Measurements from ENCODE around the gene RNF40.

DNA sequence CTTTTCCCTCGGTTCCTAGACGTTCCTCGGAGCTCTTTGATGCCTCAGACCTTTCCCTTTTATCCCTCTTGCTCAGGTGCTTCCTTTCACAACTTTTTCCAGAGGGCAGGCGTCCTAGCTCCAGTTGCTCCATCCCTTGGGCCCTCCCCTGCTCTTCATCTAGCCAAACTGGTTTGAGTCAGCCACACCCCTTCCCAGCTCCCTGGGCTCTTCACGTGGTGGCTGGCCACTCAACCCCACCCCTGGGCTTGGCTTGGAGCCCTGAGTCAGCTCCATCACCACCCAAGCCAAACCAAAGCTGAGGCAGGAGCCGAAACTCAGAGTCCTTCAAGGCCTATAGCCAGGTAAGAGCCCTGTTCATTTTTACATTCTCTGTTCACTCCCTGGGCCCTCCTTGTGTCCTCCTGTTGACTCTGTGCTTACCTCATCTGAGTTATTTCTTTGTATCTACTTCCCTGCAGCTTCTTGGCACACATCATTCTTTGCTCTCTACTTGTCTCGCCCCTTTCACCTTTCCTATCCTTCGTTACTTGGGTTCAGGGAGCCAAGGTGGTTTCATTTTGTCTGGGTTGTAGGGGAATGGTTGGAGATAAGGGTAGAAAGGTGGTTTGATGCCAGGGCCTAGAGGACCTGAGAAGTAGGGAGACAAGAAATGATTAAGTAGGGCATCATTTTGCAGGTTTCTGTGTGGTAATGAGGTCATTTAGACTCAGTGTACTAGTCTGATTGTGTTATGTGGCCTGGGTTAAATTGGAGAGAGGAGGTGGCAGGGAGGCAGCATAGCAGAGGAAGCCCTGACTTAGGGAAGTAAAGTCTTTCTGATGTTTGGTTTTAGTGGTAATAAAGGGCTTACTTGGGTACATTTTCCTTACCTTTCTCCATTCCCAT is 21.5 kb upstream of the RNF40 start:
- TF ChIP-seq, protein P1, sequence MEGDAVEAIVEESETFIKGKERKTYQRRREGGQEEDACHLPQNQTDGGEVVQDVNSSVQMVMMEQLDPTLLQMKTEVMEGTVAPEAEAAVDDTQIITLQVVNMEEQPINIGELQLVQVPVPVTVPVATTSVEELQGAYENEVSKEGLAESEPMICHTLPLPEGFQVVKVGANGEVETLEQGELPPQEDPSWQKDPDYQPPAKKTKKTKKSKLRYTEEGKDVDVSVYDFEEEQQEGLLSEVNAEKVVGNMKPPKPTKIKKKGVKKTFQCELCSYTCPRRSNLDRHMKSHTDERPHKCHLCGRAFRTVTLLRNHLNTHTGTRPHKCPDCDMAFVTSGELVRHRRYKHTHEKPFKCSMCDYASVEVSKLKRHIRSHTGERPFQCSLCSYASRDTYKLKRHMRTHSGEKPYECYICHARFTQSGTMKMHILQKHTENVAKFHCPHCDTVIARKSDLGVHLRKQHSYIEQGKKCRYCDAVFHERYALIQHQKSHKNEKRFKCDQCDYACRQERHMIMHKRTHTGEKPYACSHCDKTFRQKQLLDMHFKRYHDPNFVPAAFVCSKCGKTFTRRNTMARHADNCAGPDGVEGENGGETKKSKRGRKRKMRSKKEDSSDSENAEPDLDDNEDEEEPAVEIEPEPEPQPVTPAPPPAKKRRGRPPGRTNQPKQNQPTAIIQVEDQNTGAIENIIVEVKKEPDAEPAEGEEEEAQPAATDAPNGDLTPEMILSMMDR (IDR thresholded peaks at IDR 0.05; ENCODE audit: low read depth, low read length, poor library complexity, severe bottlenecking): no peak
- no peak for TF ChIP-seq EZH2phosphoT487 (IDR thresholded peaks at IDR 0.05; ENCODE audit: borderline replicate concordance, low read length)
